HL-60/S4 treated with retinoic acid at 250 ng/mL for 4 days and 3 days (cell line): ENCODE measurements around the gene PCDHGA1.
"Not testable (repeated sequence)": the region's sequence is repeated elsewhere in the genome, so short reads cannot be mapped to it uniquely, and the experiment has no call there.

Experiments used
- in situ Hi-C: fragments of 300-500 bp; cut with MboI; formaldehyde crosslinking; loops from 2 replicates; pipeline ENCODE4 v1.7.0; 2022; ENCODE audit warnings: low sequenced_read_pairs

PCDHGA1 gene

GRCh38 chr5:141346017-141346416, 15.7 kb downstream of the PCDHGA1 start:
- in situ Hi-C loops = not testable (repeated sequence)

- in situ Hi-C loops = no loop called here
These were observed 19.8 kb downstream of the PCDHGA1 start, which contains the start of gene PCDHGB1 for GRCh38 chr5:141349917-141350619. Gene PCDHGB1 (plus strand): TSS chr5:141350099. CDS start chr5:141350261, 162 bp downstream.

- in situ Hi-C loops = no loop called here
These were observed 21.3 kb downstream of the PCDHGA1 start for GRCh38 chr5:141351591-141351990.

GRCh38 chr5:141354900-141355469, 24.7 kb downstream of the PCDHGA1 start, which contains the start of gene PCDHGA4:
Gene PCDHGA4 (plus strand): TSS chr5:141355021. CDS start chr5:141355108, 87 bp downstream.
- in situ Hi-C loops = no loop called here

- in situ Hi-C loops = no loop called here
These were observed 25.3 kb downstream of the PCDHGA1 start for GRCh38 chr5:141355641-141356040.

GRCh38 chr5:141356133-141356532, 25.8 kb downstream of the PCDHGA1 start:
- in situ Hi-C loops = no loop called here

- in situ Hi-C loops = no loop called here
These were observed 26.6 kb downstream of the PCDHGA1 start for GRCh38 chr5:141356950-141357349.

- in situ Hi-C loops = no loop called here
These were observed 29.6 kb downstream of the PCDHGA1 start, which contains the start of gene PCDHGB2 for GRCh38 chr5:141359790-141360426. Gene PCDHGB2 (plus strand): TSS chr5:141359994. CDS start chr5:141360136, 142 bp downstream.

GRCh38 chr5:141360685-141361084, 30.4 kb downstream of the PCDHGA1 start:
- in situ Hi-C loops = no loop called here

GRCh38 chr5:141362719-141363118, 32.4 kb downstream of the PCDHGA1 start:
- in situ Hi-C loops = no loop called here

- in situ Hi-C loops = no loop called here
These were observed 33.8 kb downstream of the PCDHGA1 start, which contains the start of gene PCDHGA5 for GRCh38 chr5:141363952-141364660. Gene PCDHGA5 (plus strand): TSS chr5:141364162. CDS start chr5:141364331, 169 bp downstream.

- in situ Hi-C loops = no loop called here
These were observed 35.9 kb downstream of the PCDHGA1 start for GRCh38 chr5:141366016-141366896.

- in situ Hi-C loops = no loop called here
These were observed 39.9 kb downstream of the PCDHGA1 start, which contains the start of gene PCDHGB3 for GRCh38 chr5:141369994-141370848. Gene PCDHGB3 (plus strand): TSS chr5:141370242. CDS start chr5:141370395, 153 bp downstream.

- in situ Hi-C loops = no loop called here
These were observed 41.5 kb downstream of the PCDHGA1 start for GRCh38 chr5:141371572-141372475.

- in situ Hi-C loops = no loop called here
These were observed 43.5 kb downstream of the PCDHGA1 start, which contains the start of gene PCDHGA6 for GRCh38 chr5:141373673-141374317. Gene PCDHGA6 (plus strand): TSS chr5:141373891. CDS start chr5:141374084, 193 bp downstream.

- in situ Hi-C loops = no loop called here
These were observed 44.3 kb downstream of the PCDHGA1 start for GRCh38 chr5:141374627-141375026.

GRCh38 chr5:141375444-141376155, 45.3 kb downstream of the PCDHGA1 start:
- in situ Hi-C loops = not testable (repeated sequence)
